IMR-90 (cell line): ENCODE measurements around the gene OR13C9. TPM values are rescaled to one million over a fixed set of nuclear protein-coding genes. Genes with fewer than 3 reads are reported as not detected.

Source experiments
- ATAC-seq: fragments of 200-7000 bp; cut with Tn5 transposase; 2 replicates; pipeline ENCODE4 v1.9.1; 2020; ENCODE audit warnings: low read depth, mild to moderate bottlenecking, moderate library complexity
- Bru-seq: library from RNA; stranded (reverse); fragments of 400-500 nt; gene quantifications from one replicate; lab custom pipeline; 2021; lab: Mats Ljungman, UMichigan
- BruChase-seq, 2 experiments: library from RNA; stranded (reverse); fragments of 400-500 nt; gene quantifications; one replicate each; lab custom pipeline; 2021; lab: Mats Ljungman, UMichigan
- BruUV-seq: library from RNA; stranded (reverse); fragments of 400-500 nt; replicated peaks from 2 replicates; lab custom pipeline; 2021; lab: Mats Ljungman, UMichigan
- CTCF ChIA-PET: fragments of 300-600 bp; formaldehyde crosslinking; extraction: SDS; loops from one replicate; lab custom pipeline; 2021; ENCODE audit warnings: antibody characterized with exemption; lab: Yijun Ruan, JAX
- POLR2A ChIA-PET: fragments of 300-600 bp; sonication (Branson Sonifier 250); formaldehyde crosslinking; loops from one replicate; lab custom pipeline; 2022; ENCODE audit warnings: antibody characterized with exemption; ENCODE audit not compliant: unreplicated experiment; lab: Charles Lee
- DNase-seq: peaks from one replicate; pipeline ENCODE4 v3.0.0; 2013
- H2AFZ ChIP-seq: replicated peaks from 2 replicates; pipeline ENCODE3; 2013; ENCODE audit warnings: low read length, mild to moderate bottlenecking; ENCODE audit not compliant: poor library complexity
- H2AK5ac ChIP-seq: 2 replicates; pipeline ENCODE4 v1.6.1; 2013; ENCODE audit warnings: low read depth, low read length, inconsistent platforms
- H2AK9ac ChIP-seq: replicated peaks from 2 replicates; pipeline ENCODE3; 2013; ENCODE audit warnings: mild to moderate bottlenecking, low read depth, low read length, moderate library complexity; ENCODE audit not compliant: poor library complexity
- H2BK120ac ChIP-seq: 2 replicates; pipeline ENCODE4 v1.6.1; 2013; ENCODE audit warnings: low read depth, low read length, inconsistent platforms
- H2BK15ac ChIP-seq: 3 replicates; pipeline ENCODE4 v1.6.1; 2013; ENCODE audit warnings: low read depth, low read length, inconsistent platforms
- H2BK20ac ChIP-seq: 2 replicates; pipeline ENCODE4 v1.6.1; 2013; ENCODE audit warnings: low read depth, mild to moderate bottlenecking, inconsistent platforms, low read length, moderate library complexity
- H2BK5ac ChIP-seq: 2 replicates; pipeline ENCODE4 v1.6.1; 2013; ENCODE audit warnings: mild to moderate bottlenecking, low read depth, low read length, inconsistent platforms; ENCODE audit not compliant: poor library complexity, severe bottlenecking
- H3K14ac ChIP-seq: replicated peaks from 2 replicates; pipeline ENCODE4 v1.6.1; 2013; ENCODE audit warnings: low read depth, low read length, inconsistent platforms
- H3K18ac ChIP-seq: 2 replicates; pipeline ENCODE4 v1.6.1; 2013; ENCODE audit warnings: low read depth, low read length, control low read depth
- H3K23ac ChIP-seq: 2 replicates; pipeline ENCODE4 v1.6.1; 2013; ENCODE audit warnings: low read depth, low read length, inconsistent platforms
- H3K27ac ChIP-seq: 2 replicates; pipeline ENCODE4 v1.5.1; 2013; ENCODE audit warnings: mild to moderate bottlenecking, control low read depth, low read length; ENCODE audit not compliant: insufficient read depth
- H3K27me3 ChIP-seq: 2 replicates; pipeline ENCODE4 v1.6.1; 2013; ENCODE audit warnings: low read length; ENCODE audit not compliant: control insufficient read depth, insufficient read depth
- H3K36me3 ChIP-seq: 2 replicates; pipeline ENCODE4 v1.6.1; 2013; ENCODE audit warnings: low read length, mixed read lengths; ENCODE audit not compliant: control insufficient read depth, insufficient read depth
- H3K4ac ChIP-seq: 2 replicates; pipeline ENCODE4 v1.6.1; 2013; ENCODE audit warnings: low read depth, low read length, inconsistent platforms
- H3K4me1 ChIP-seq: 2 replicates; pipeline ENCODE4 v1.6.1; 2013; ENCODE audit warnings: low read length, mixed read lengths; ENCODE audit not compliant: control insufficient read depth, insufficient read depth
- H3K4me2 ChIP-seq: 2 replicates; pipeline ENCODE4 v1.6.1; 2013; ENCODE audit warnings: low read depth, mild to moderate bottlenecking, control low read depth, low read length, moderate library complexity
- H3K4me3 ChIP-seq: 2 replicates; pipeline ENCODE4 v1.5.1; 2013; ENCODE audit warnings: low read depth, mild to moderate bottlenecking, control low read depth, low read length, moderate library complexity; ENCODE audit not compliant: insufficient read depth
- H3K56ac ChIP-seq: 2 replicates; pipeline ENCODE4 v1.6.1; 2013; ENCODE audit warnings: low read length, inconsistent platforms; ENCODE audit not compliant: insufficient read depth; ENCODE audit errors: extremely low read depth
- H3K79me1 ChIP-seq, 2 experiments: 2 replicates each; pipeline ENCODE4 v1.6.1; 2013; ENCODE audit warnings: low read length in 2 of 2, inconsistent platforms in 1 of 2, low read depth in 1 of 2
- H3K9ac ChIP-seq: 2 replicates; pipeline ENCODE4 v1.6.1; 2013; ENCODE audit warnings: low read depth, low read length, control low read depth
- H3K9me1 ChIP-seq: 2 replicates; pipeline ENCODE4 v1.6.1; 2013; ENCODE audit warnings: low read length, inconsistent platforms; ENCODE audit not compliant: insufficient read depth
- H3K9me3 ChIP-seq: 2 replicates; pipeline ENCODE4 v1.6.1; 2013; ENCODE audit warnings: low read length; ENCODE audit not compliant: control insufficient read depth, insufficient read depth
- H4K20me1 ChIP-seq: 2 replicates; pipeline ENCODE4 v1.6.1; 2013; ENCODE audit warnings: low read length, inconsistent platforms; ENCODE audit not compliant: insufficient read depth
- H4K5ac ChIP-seq: 2 replicates; pipeline ENCODE4 v1.6.1; 2013; ENCODE audit warnings: mild to moderate bottlenecking, low read depth, low read length, control low read depth
- H4K8ac ChIP-seq, 2 experiments: 2 replicates each; pipeline ENCODE4 v1.6.1; 2013; ENCODE audit warnings: low read depth in 2 of 2, low read length in 2 of 2, control low read depth in 1 of 2, inconsistent platforms in 1 of 2
- H4K91ac ChIP-seq: 2 replicates; pipeline ENCODE4 v1.6.1; 2013; ENCODE audit warnings: low read depth, low read length, inconsistent platforms; ENCODE audit not compliant: insufficient read depth
- BHLHE40 ChIP-seq: fragments of 150-350 bp; IDR thresholded peaks from 2 replicates; pipeline ENCODE4 v1.6.1; 2016; ENCODE audit warnings: mild to moderate bottlenecking, low read depth, low read length
- CEBPB ChIP-seq: IDR thresholded peaks from 2 replicates; pipeline ENCODE4 v1.6.1; 2012; ENCODE audit warnings: low read depth, low read length, improper control_type of control experiment
- CHD1 ChIP-seq: IDR thresholded peaks from 2 replicates; pipeline ENCODE4 v1.6.1; 2012; ENCODE audit warnings: low read depth, low read length, improper control_type of control experiment
- CTCF ChIP-seq: conservative IDR thresholded peaks from 2 replicates; pipeline ENCODE4 v1.5.1; 2012; ENCODE audit warnings: mild to moderate bottlenecking, low read depth, low read length, improper control_type of control experiment
- ELK1 ChIP-seq: fragments of 150-350 bp; IDR thresholded peaks from 2 replicates; pipeline ENCODE4 v1.6.1; 2016; ENCODE audit warnings: low read depth, mild to moderate bottlenecking, low read length, moderate library complexity, borderline replicate concordance
- FOS ChIP-seq: fragments of 150-350 bp; IDR thresholded peaks from 2 replicates; pipeline ENCODE4 v1.6.1; 2016; ENCODE audit warnings: low read depth, low read length
- MAZ ChIP-seq: IDR thresholded peaks from 2 replicates; pipeline ENCODE4 v1.6.1; 2012; ENCODE audit warnings: low read depth, mild to moderate bottlenecking, low read length, improper control_type of control experiment, moderate library complexity, borderline replicate concordance
- MXI1 ChIP-seq: IDR thresholded peaks from 2 replicates; pipeline ENCODE4 v1.6.1; 2012; ENCODE audit warnings: low read depth, mild to moderate bottlenecking, low read length, moderate library complexity, borderline replicate concordance
- NFE2L2 ChIP-seq: fragments of 150-350 bp; IDR thresholded peaks from 2 replicates; pipeline ENCODE4 v1.6.1; 2016; ENCODE audit warnings: low read depth, mild to moderate bottlenecking, low read length
- POLR2A ChIP-seq: IDR thresholded peaks from 2 replicates; pipeline ENCODE4 v1.6.1; 2012; ENCODE audit warnings: mild to moderate bottlenecking, low read depth, low read length
- RAD21 ChIP-seq: IDR thresholded peaks from 2 replicates; pipeline ENCODE4 v1.6.1; 2012; ENCODE audit warnings: low read length, improper control_type of control experiment
- RCOR1 ChIP-seq: IDR thresholded peaks from 2 replicates; pipeline ENCODE4 v1.6.1; 2012; ENCODE audit warnings: mild to moderate bottlenecking, low read length, improper control_type of control experiment; ENCODE audit not compliant: insufficient replicate concordance
- RFX5 ChIP-seq: IDR thresholded peaks from 2 replicates; pipeline ENCODE4 v1.8.0; 2012; ENCODE audit warnings: low read depth, mild to moderate bottlenecking, low read length, moderate library complexity
- SMC3 ChIP-seq: fragments of 150-350 bp; IDR thresholded peaks from 2 replicates; pipeline ENCODE4 v1.6.1; 2016; ENCODE audit warnings: low read depth, mild to moderate bottlenecking, antibody characterized with exemption, low read length, moderate library complexity
- USF2 ChIP-seq: fragments of 150-350 bp; IDR thresholded peaks from 2 replicates; pipeline ENCODE4 v1.6.1; 2017; ENCODE audit warnings: mild to moderate bottlenecking, antibody characterized with exemption, low read length, low read depth
- WGBS, 2 experiments: methylation state at CpG; one replicate each; pipeline versions ENCODE4 v1.1.5 to v1.1.7; 2013; ENCODE audit warnings: missing lambda C conversion rate in 2 of 2; ENCODE audit not compliant: insufficient read length in 1 of 2; ENCODE audit errors: extremely low coverage in 2 of 2; 5-methylcytosine and 5-hydroxymethylcytosine counted together
- dilution Hi-C: fragments of 300-500 bp; cut with HindIII; formaldehyde crosslinking; loops from one replicate; pipeline ENCODE4 v1.14.3; 2018; ENCODE audit warnings: low sequenced_read_pairs; ENCODE audit not compliant: unreplicated experiment
- in situ Hi-C: fragments of 300-500 bp; cut with MboI; formaldehyde crosslinking; loops from 3 replicates; pipeline ENCODE4 v1.14.3; 2019; ENCODE audit warnings: low sequenced_read_pairs, inconsistent platforms, mixed read lengths
- intact Hi-C: fragments of 100-400 bp; cut with micrococcal nuclease; formaldehyde crosslinking; loops from 2 replicates; pipeline ENCODE4 v1.10.0; 2022
- long read RNA-seq: library from polyadenylated mRNA; unstranded; transcript quantifications from one replicate; pipeline ENCODE4 v2.0.0, GENCODE V29; 2021; ENCODE audit not compliant: unreplicated experiment
- polyA plus RNA-seq, 3 experiments: library from polyadenylated mRNA; depleted of rRNA; stranded (reverse); fragments of >200 nt; gene quantifications; 2 replicates each; pipeline ENCODE4 v1.2.3, GENCODE V29; 2012; ENCODE audit warnings: low replicate concordance in 1 of 3
- total RNA-seq: library from RNA; depleted of rRNA; stranded (reverse); fragments of >200 nt; gene quantifications from 2 replicates; pipeline ENCODE4 v1.2.3, GENCODE V29; 2012; rRNA removed

OR13C9 gene
- total RNA-seq (not detected in 2 replicates), polyA plus RNA-seq (2012; rRNA removed) (not detected in 2 replicates), Bru-seq, nascent RNA (not detected), BruChase-seq, experiment 1, labeled RNA remaining after a 6-hour chase (not detected), BruChase-seq, experiment 2, labeled RNA remaining after a 2-hour chase (not detected)
- not detected in 2 replicates for polyA plus RNA-seq (2012; cell fraction: cytosol; rRNA removed)
- not detected in 2 replicates for polyA plus RNA-seq (2012; cell fraction: nucleus; rRNA removed; ENCODE audit: low replicate concordance)
- long read RNA-seq: 0 reads

GRCh38 chr9:104618104-104618503 lies at the start of gene OR13C9:
OR13C9 (minus strand) TSS chr9:104618204; CDS start chr9:104618204, 0 bp downstream.
- CTCF ChIA-PET: no interaction called here
- H3K27ac ChIP-seq: no peak within 1 kb of the TSS
- TF ChIP-seq CEBPB (no peak), CTCF (no peak), SMC3 (no peak), RFX5 (no peak), FOS (no peak), BHLHE40 (no peak), MAZ (no peak), POLR2A (no peak), CHD1 (no peak), RCOR1 (no peak), RAD21 (no peak), NFE2L2 (no peak), ELK1 (no peak), MXI1 (no peak), USF2 (no peak)
- H3K56ac ChIP-seq: no peak within 1 kb of the TSS
- H4K91ac ChIP-seq: no peak within 1 kb of the TSS
- no peak within 1 kb of the TSS for H2BK120ac ChIP-seq
- no peaks in the 10 kb centered on the region for H3K9me3 ChIP-seq
- WGBS, 2 experiments: 100% methylated on average over 1 of the region's 2 CpGs; no CpG with 5 or more reads in 1 of the 2 experiments
- no peaks in the 10 kb centered on the region for H3K9me1 ChIP-seq
- in situ Hi-C loops (no loop called here), dilution Hi-C loops (no loop called here), intact Hi-C loops (no loop called here)
- H2AK5ac ChIP-seq: no peak within 1 kb of the TSS
- no peak within 1 kb of the TSS for H3K4ac ChIP-seq
- H3K27me3 ChIP-seq: no peaks in the 10 kb centered on the region
- no peak within 1 kb of the TSS for H3K14ac ChIP-seq
- H4K8ac ChIP-seq: no peak within 1 kb of the TSS
- BruUV-seq: no TSS peak
- H4K20me1 ChIP-seq: no peaks in the 10 kb centered on the region
- no peak within 1 kb of the TSS for H3K18ac ChIP-seq
- POLR2A ChIA-PET: no interaction called here
- no peak within 1 kb of the TSS for H3K4me3 ChIP-seq
- no peak within 1 kb of the TSS for H3K23ac ChIP-seq
- H2AFZ ChIP-seq: no peak within 1 kb of the TSS
- H3K4me1 ChIP-seq: no peaks in the 10 kb centered on the region
- no peak within 1 kb of the TSS for H2BK15ac ChIP-seq
- DNase-seq (no peak), ATAC-seq (no peak)
- no peaks in the 10 kb centered on the region for H3K79me1 ChIP-seq
- no peak within 1 kb of the TSS for H4K5ac ChIP-seq
- H2BK5ac ChIP-seq: no peak within 1 kb of the TSS
- H3K4me2 ChIP-seq: no peak within 1 kb of the TSS
- H3K9ac ChIP-seq: no peak within 1 kb of the TSS
- no peak within 1 kb of the TSS for H2BK20ac ChIP-seq
- no peaks in the 10 kb centered on the region for H3K36me3 ChIP-seq
- H2AK9ac ChIP-seq: no peak within 1 kb of the TSS
